Fibroblast of lung (primary cell): Measurements from ENCODE around the gene INTS11. TPM values are rescaled to one million over a fixed set of nuclear protein-coding genes. Genes with fewer than 3 reads are reported as not detected.
"Not testable (repeated sequence)": the region's sequence is repeated elsewhere in the genome, so short reads cannot be mapped to it uniquely, and the experiment has no call there.

Source experiments
- DNase-seq, 2 donors: peaks; one replicate each; pipeline versions ENCODE4 v3.0.0 to v3.0.0-alpha.2; 2010; ENCODE audit warnings: low read depth in 2 of 2
- H2AFZ ChIP-seq: 2 replicates; pipeline ENCODE4 v1.5.1; 2012; ENCODE audit warnings: low read length, control low read depth, inconsistent platforms
- H3K27ac ChIP-seq: 2 replicates; pipeline ENCODE4 v1.5.1; 2011; ENCODE audit warnings: low read length, control low read depth; ENCODE audit not compliant: insufficient read depth
- H3K27me3 ChIP-seq: 2 replicates; pipeline ENCODE4 v1.5.1; 2011; ENCODE audit warnings: mild to moderate bottlenecking, low read length; ENCODE audit not compliant: control insufficient read depth, insufficient read depth
- H3K36me3 ChIP-seq: 2 replicates; pipeline ENCODE4 v1.5.1; 2011; ENCODE audit warnings: low read length; ENCODE audit not compliant: control insufficient read depth, insufficient read depth
- H3K4me1 ChIP-seq: 2 replicates; pipeline ENCODE4 v1.5.1; 2011; ENCODE audit warnings: low read length; ENCODE audit not compliant: control insufficient read depth, insufficient read depth; ENCODE audit errors: extremely low read depth
- H3K4me2 ChIP-seq: 2 replicates; pipeline ENCODE4 v1.5.1; 2011; ENCODE audit warnings: low read length, control low read depth; ENCODE audit not compliant: insufficient read depth; ENCODE audit errors: extremely low read depth
- H3K4me3 ChIP-seq, 4 experiments: fragments of 200-600 bp in 1 of 4; sonication (generic) in 1 of 4; replicated peaks in 1 of 4; 2 replicates each; pipeline ENCODE4 v1.5.1; 2011 to 2016; ENCODE audit warnings: low read length in 4 of 4, low read depth in 3 of 4, mild to moderate bottlenecking in 3 of 4, control low read depth in 2 of 4, inconsistent platforms in 1 of 4, mixed read lengths in 1 of 4; ENCODE audit not compliant: insufficient read depth in 1 of 4; ENCODE audit errors: control extremely low read depth in 1 of 4
- H3K79me2 ChIP-seq: 2 replicates; pipeline ENCODE4 v1.5.1; 2012; ENCODE audit warnings: mild to moderate bottlenecking, low read length, inconsistent platforms; ENCODE audit not compliant: control insufficient read depth, insufficient read depth
- H3K9ac ChIP-seq: 2 replicates; pipeline ENCODE4 v1.5.1; 2011; ENCODE audit warnings: mild to moderate bottlenecking, low read length, control low read depth; ENCODE audit not compliant: insufficient read depth
- H3K9me3 ChIP-seq: 2 replicates; pipeline ENCODE4 v1.5.1; 2012; ENCODE audit warnings: low read depth, low read length; ENCODE audit not compliant: control insufficient read depth, insufficient read depth
- H4K20me1 ChIP-seq: 2 replicates; pipeline ENCODE4 v1.5.1; 2011; ENCODE audit warnings: low read length; ENCODE audit not compliant: control insufficient read depth, insufficient read depth; ENCODE audit errors: extremely low read depth
- EZH2 ChIP-seq: IDR thresholded peaks from 2 replicates; pipeline ENCODE4 v1.5.1; 2012; ENCODE audit warnings: low read length, control low read depth, mild to moderate bottlenecking; ENCODE audit errors: missing control alignments
- polyA plus RNA-seq, 2 donors: library from polyadenylated mRNA; depleted of rRNA in 1 of 2; stranded (reverse) in 1 of 2; unstranded in 1 of 2; fragments of >200 nt; gene quantifications; 2 replicates each; pipeline ENCODE4 v1.2.1, GENCODE V29; 2011 to 2012; ENCODE audit warnings: missing spikeins in 1 of 2
- total RNA-seq: library from RNA; depleted of rRNA; stranded (reverse); fragments of >200 nt; gene quantifications from 2 replicates; pipeline ENCODE4 v1.2.1, GENCODE V29; 2014
- TF ChIP-seq, protein P1 (sequence below), 2 donors: IDR thresholded peaks in 1 of 2; conservative IDR thresholded peaks in 1 of 2; 1 replicate in 1 of 2; 2 replicates in 1 of 2; pipeline ENCODE4 v1.5.1; 2011 to 2012; ENCODE audit warnings: low read length in 2 of 2, control low read depth in 1 of 2, inconsistent platforms in 1 of 2, low read depth in 1 of 2, mild to moderate bottlenecking in 1 of 2

INTS11 gene
- total and polyA plus RNA-seq, 2 donors (not counting 1 experiment from before 2014, with no cell fraction given), result 44.1 to 69.2 TPM

DNA sequence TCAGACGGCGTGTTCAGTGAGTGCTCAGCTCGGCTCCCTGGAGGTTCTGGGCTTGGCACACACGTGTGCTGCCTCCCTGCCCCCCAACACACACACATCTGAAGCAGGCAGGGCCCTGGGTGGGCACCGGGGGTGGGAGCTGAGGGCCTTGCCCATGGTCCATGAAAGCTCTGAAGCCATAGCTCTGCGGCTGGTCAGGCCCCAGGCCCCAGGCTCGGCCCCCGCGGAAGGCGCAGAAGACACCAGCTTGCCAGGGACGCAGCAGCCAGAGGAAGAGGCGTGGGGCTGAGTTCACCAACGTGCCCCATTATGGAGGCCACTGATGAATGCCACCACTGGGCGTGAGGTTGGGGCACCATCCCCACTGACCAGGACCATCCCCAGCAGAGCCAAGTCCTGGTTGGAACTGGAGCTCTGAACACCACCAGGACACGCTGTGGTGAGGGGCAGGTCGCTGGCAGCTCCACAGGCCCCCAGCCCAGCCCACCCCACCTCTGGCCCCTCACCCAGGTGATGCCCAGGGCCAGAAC lies 46.4 kb upstream of the INTS11 start:
- Histone ChIP-seq H4K20me1 (no peaks in the 10 kb centered on the region), H3K27me3 (no peaks in the 10 kb centered on the region), H3K4me3 (no peak overlapping the region), H2AFZ (no peak overlapping the region), H3K27ac (no peak overlapping the region), H3K36me3 (peaks cover 13% of the 10 kb centered on the region), H3K4me1 (peaks cover 13% of the 10 kb centered on the region), H3K79me2 (peaks cover 26% of the 10 kb centered on the region), H3K4me2 (no peak overlapping the region), H3K9me3 (peaks cover 4% of the 10 kb centered on the region), H3K9ac (no peak overlapping the region)
- no peak for DNase-seq
- TF ChIP-seq EZH2, result no peak
- TF ChIP-seq, protein P1, sequence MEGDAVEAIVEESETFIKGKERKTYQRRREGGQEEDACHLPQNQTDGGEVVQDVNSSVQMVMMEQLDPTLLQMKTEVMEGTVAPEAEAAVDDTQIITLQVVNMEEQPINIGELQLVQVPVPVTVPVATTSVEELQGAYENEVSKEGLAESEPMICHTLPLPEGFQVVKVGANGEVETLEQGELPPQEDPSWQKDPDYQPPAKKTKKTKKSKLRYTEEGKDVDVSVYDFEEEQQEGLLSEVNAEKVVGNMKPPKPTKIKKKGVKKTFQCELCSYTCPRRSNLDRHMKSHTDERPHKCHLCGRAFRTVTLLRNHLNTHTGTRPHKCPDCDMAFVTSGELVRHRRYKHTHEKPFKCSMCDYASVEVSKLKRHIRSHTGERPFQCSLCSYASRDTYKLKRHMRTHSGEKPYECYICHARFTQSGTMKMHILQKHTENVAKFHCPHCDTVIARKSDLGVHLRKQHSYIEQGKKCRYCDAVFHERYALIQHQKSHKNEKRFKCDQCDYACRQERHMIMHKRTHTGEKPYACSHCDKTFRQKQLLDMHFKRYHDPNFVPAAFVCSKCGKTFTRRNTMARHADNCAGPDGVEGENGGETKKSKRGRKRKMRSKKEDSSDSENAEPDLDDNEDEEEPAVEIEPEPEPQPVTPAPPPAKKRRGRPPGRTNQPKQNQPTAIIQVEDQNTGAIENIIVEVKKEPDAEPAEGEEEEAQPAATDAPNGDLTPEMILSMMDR (conservative IDR thresholded peaks at IDR 0.05 in 1 of 2, IDR thresholded peaks at IDR 0.05 in 1 of 2; ENCODE audit: low read depth in 1 of 2, low read length in 2 of 2), result no peak

DNA sequence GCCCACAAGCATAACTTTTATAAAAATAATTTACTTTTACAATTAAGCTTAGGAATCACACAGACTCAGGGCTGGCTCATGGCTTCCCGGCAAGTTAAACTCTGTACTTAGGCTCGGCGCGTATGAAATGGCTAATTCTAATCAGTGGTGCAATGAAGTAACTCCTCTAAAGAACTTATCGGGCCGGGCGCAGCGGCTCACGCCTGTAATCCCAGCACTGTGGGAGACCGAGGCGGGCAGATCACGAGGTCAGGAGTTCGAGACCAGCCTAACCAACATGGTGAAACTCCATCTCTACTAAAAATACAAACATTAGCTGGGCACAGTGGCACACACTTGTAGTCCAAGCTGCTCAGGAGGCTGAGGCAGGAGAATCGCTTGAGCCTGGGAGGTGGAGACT lies 45.6 kb upstream of the INTS11 start:
- DNase-seq, H2AFZ ChIP-seq, H3K4me2 ChIP-seq, H3K9me3 ChIP-seq, H3K4me3 ChIP-seq, H3K9ac ChIP-seq, H4K20me1 ChIP-seq, H3K27ac ChIP-seq, H3K27me3 ChIP-seq: not testable (repeated sequence)
- H3K36me3 ChIP-seq, result peaks cover 13% of the 10 kb centered on the region
- peaks cover 26% of the 10 kb centered on the region for H3K79me2 ChIP-seq
- H3K4me1 ChIP-seq, result peaks cover 13% of the 10 kb centered on the region

DNA sequence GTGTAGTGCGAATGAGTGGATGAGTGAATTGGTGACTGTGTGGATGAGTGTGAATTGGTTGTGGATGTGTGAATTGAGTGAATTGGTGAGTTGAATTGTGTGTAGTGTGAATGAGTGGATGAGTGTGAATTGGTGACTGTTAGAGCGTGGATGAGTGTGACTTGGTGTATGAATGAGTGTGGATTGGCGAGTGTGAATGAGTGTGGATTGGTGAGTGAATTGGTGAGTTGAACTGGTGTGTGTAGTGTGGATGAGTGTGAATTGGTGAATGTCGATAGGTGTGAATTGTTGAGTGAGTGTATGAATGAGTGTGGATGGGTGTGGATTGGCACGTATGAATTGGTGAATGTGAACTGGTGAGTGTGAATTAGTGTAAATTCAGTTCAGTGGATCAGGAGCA lies 42.9 kb upstream of the INTS11 start:
- peaks cover 4% of the 10 kb centered on the region for H3K36me3 ChIP-seq
- H3K9me3 ChIP-seq, result peaks cover 4% of the 10 kb centered on the region
- no peak for DNase-seq
- no peak for TF ChIP-seq EZH2
- TF ChIP-seq, protein P1 (conservative IDR thresholded peaks at IDR 0.05 in 1 of 2, IDR thresholded peaks at IDR 0.05 in 1 of 2; ENCODE audit: low read depth in 1 of 2, low read length in 2 of 2), result no peak
- H3K27me3 ChIP-seq, result no peaks in the 10 kb centered on the region
- peaks cover 8% of the 10 kb centered on the region for H3K4me1 ChIP-seq
- peaks cover 3% of the 10 kb centered on the region for H3K79me2 ChIP-seq
- no peaks in the 10 kb centered on the region for H4K20me1 ChIP-seq
- H2AFZ ChIP-seq, result no peak overlapping the region
- H3K4me3 ChIP-seq, result no peak overlapping the region
- H3K9ac ChIP-seq, result no peak overlapping the region
- no peak overlapping the region for H3K27ac ChIP-seq
- H3K4me2 ChIP-seq, result no peak overlapping the region
